H1 (cell line): Measurements from ENCODE around the gene TXNL4B. TPM values are rescaled to one million over a fixed set of nuclear protein-coding genes. Genes with fewer than 3 reads are reported as not detected.

ENCODE experiments used
- CEBPB ChIP-seq: IDR thresholded peaks from 2 replicates; pipeline ENCODE4 v1.6.1; 2012; ENCODE audit warnings: low read depth, low read length
- CHD1 ChIP-seq: IDR thresholded peaks from 2 replicates; pipeline ENCODE4 v1.6.1; 2012; ENCODE audit warnings: low read depth, low read length, improper control_type of control experiment
- CHD7 ChIP-seq: fragments of 300-600 bp; sonication (generic); IDR thresholded peaks from 2 replicates; pipeline ENCODE4 v1.7.1; 2012; ENCODE audit warnings: low read length, moderate library complexity, mild to moderate bottlenecking, inconsistent platforms; ENCODE audit not compliant: insufficient replicate concordance
- CTBP2 ChIP-seq: IDR thresholded peaks from 2 replicates; pipeline ENCODE4 v1.7.0; 2011; ENCODE audit warnings: borderline replicate concordance, mild to moderate bottlenecking, moderate library complexity, mixed read lengths, low read length; ENCODE audit not compliant: insufficient read depth, insufficient read length
- EP300 ChIP-seq, 2 experiments: IDR thresholded peaks; 1 replicate in 1 of 2; 2 replicates in 1 of 2; pipeline ENCODE4 v1.6.1; 2011 to 2012; ENCODE audit warnings: low read depth in 2 of 2, low read length in 2 of 2, mild to moderate bottlenecking in 2 of 2, borderline replicate concordance in 1 of 2, inconsistent platforms in 1 of 2, moderate library complexity in 1 of 2
- POU5F1 ChIP-seq: IDR thresholded peaks from 2 replicates; pipeline ENCODE4 v1.6.1; 2011; ENCODE audit warnings: low read depth, mild to moderate bottlenecking, low read length, moderate library complexity
- RAD21 ChIP-seq, 2 experiments: IDR thresholded peaks in 1 of 2; conservative IDR thresholded peaks in 1 of 2; 2 replicates each; pipeline ENCODE4 v1.6.1; 2011; ENCODE audit warnings: low read depth in 2 of 2, low read length in 2 of 2, improper control_type of control experiment in 1 of 2, inconsistent platforms in 1 of 2, mild to moderate bottlenecking in 1 of 2, moderate library complexity in 1 of 2
- SUZ12 ChIP-seq: fragments of 200-600 bp; sonication (generic); IDR thresholded peaks from 2 replicates; pipeline ENCODE4 v1.6.1; 2012; ENCODE audit warnings: mild to moderate bottlenecking, inconsistent platforms, low read length, moderate library complexity, mixed read lengths
- YY1 ChIP-seq: IDR thresholded peaks from 2 replicates; pipeline ENCODE4 v1.6.1; 2011; ENCODE audit warnings: low read depth, mild to moderate bottlenecking, low read length
- polyA plus RNA-seq, 7 experiments: library from polyadenylated mRNA; depleted of rRNA in 3 of 7; stranded (reverse) in 5 of 7; unstranded in 2 of 7; fragments of >200 nt in 5 of 7; fragments of 200-250 nt in 2 of 7; gene quantifications; 1 replicate in 5 of 7; 2 replicates in 1 of 7; 4 replicates in 1 of 7; pipeline versions ENCODE4 v1.2.1 to v1.2.3, GENCODE V29; 2011 to 2013; ENCODE audit warnings: missing spikeins in 2 of 7, mixed read lengths in 2 of 7
- total RNA-seq: library from RNA; stranded (reverse); fragmentation: NEBNext Ultra II Directional; extraction: Animal tissue kit (Norgen Biotek cat#: 25700); gene quantifications from 2 replicates; pipeline ENCODE4 v1.2.1, GENCODE V29; 2021

Gene TXNL4B
- total and polyA plus RNA-seq, 2 of the 8 experiments (the other 6 are each of a cell fraction or from before 2014, with no cell fraction given) = 6.7 to 10.6 TPM

- TF ChIP-seq CHD7 (no peak), CHD1 (no peak), EP300 (IDR thresholded peaks at IDR 0.05; ENCODE audit: borderline replicate concordance in 1 of 2, low read depth in 2 of 2, low read length in 2 of 2) (no peak), CEBPB (no peak), CTBP2 (no peak), RAD21 (IDR thresholded peaks at IDR 0.05 in 1 of 2, conservative IDR thresholded peaks at IDR 0.05 in 1 of 2; ENCODE audit: low read depth in 2 of 2, low read length in 2 of 2) (no peak), YY1 (peak; percentile 97), SUZ12 (no peak), POU5F1 (no peak)
These were observed at the start of gene TXNL4B, which contains the start of gene DHX38 (continued) for GRCh38 chr16:72093448-72094265.
